Measurements from ENCODE around the gene RS1. TPM values are rescaled to one million over a fixed set of nuclear protein-coding genes. Genes with fewer than 3 reads are reported as not detected.

Gene RS1
- not detected in 2 replicates for total RNA-seq

DNA sequence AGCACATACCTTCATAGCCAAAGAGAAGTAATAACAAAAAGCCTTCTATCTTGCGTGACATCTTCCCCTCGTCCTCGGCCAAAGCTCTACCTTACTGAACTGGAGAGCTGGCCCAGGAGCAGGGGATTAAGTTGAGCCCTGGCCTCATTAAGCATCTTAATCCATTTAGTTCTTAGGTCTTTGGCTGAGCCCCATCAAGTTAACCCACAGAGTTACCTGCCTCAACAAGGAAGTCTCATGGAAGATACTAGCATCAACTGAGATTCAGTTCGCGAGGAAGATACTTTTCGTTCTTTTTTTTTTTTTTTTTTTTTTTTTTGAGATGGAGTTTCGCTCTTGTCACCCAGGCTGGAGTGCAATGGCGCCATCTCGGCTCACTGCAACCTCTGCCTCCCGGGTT is at the start of gene RS1:
Gene RS1, minus strand, starts transcription at position 101 of the 400 bp plus-strand sequence. Its CDS starts 40 bp downstream, at position 61.
- DNase-seq (ENCODE audit: low read depth in 2 of 2), result no peak

GRCh38 chrX:18719852-18720251 is 47.9 kb upstream of the RS1 start:
- no peak for DNase-seq (ENCODE audit: low read depth in 2 of 2)

DNA sequence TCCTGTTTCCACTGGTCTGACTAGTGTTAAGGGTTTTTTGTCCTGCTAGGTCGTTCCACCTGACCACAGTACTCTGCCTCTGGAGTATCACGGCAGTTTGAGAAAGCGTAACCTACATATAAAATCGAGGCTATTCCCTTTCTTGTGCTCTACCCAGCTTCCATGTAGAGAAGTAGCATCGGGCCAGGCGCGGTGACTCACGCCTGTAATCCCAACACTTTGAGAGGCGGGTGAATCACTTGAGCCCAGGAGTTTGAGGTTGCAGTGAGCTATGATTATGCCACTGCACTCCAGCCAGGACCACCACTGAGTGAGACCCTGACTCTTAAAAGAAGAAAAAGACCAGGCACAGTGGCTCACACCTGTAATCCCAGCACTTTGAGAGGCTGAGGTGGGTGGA is 43.0 kb upstream of the RS1 start:
- DNase-seq (ENCODE audit: low read depth in 2 of 2), result no peak

DNA sequence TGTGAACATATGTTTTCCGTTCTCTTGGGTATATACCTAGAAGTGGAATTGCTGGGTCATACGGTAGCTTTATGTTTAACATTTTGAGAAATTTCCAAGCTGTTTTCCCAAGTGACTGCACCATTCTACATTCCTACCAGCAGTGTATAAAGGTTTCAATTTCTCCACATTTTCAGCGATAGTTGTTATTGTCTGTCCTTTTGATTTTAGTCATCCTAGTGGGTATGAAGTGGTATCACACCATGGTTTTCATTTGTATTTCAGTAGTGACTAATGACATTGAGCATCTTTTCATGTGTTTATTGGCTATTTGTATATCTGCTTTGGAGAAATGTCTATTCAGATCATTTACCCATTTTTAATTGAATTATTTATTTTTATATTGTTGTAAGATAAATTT is 37.9 kb upstream of the RS1 start:
- DNase-seq (ENCODE audit: low read depth in 2 of 2), result no peak

GRCh38 chrX:18707426-18708049 is 35.6 kb upstream of the RS1 start, which contains the start of gene PPEF1:
TSS of gene PPEF1 (plus strand) at chrX:18707645. CDS start at chrX:18707781, 136 bp downstream.
- DNase-seq (ENCODE audit: low read depth in 2 of 2), result no peak

- DNase-seq (ENCODE audit: low read depth in 2 of 2), result peak; percentile 22 to 64
Measured at GRCh38 chrX:18702362-18703195, 30.7 kb upstream of the RS1 start.

DNA sequence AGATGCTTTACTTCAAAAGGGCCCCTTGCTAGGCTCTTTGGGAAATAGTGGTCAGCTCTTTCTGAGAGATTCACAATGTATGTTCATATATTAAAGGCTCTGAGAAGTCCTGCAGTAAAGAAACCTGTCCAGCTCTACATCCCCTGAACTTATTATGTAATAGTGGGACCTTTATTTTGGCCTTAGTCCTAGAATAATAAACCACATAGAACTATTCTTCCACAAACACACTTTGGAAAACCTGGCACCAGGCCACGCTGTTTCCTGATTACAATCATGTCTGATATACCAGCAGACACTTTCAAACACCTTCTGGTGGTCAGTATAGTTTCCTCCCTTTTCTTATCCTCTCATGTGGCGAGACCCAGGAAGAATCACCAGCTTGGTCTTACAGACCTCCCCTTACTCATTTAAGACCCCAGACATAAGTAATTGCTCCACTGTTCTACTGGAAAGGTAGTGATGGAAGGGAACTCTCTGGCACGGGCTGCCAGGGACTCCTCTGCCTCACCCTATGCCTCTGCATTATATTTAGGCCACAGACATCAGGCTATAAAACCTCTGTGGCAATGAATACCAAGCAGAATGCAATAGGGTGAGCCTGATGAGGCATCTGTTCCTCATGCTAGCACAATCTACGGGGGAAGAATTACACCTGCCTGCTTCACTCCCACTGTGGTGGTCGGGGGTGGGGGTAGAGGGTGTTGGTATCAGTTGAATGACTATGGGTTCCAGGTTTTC is 29.9 kb upstream of the RS1 start:
- peak; percentile 76 to 89 for DNase-seq (ENCODE audit: low read depth in 2 of 2)

DNA sequence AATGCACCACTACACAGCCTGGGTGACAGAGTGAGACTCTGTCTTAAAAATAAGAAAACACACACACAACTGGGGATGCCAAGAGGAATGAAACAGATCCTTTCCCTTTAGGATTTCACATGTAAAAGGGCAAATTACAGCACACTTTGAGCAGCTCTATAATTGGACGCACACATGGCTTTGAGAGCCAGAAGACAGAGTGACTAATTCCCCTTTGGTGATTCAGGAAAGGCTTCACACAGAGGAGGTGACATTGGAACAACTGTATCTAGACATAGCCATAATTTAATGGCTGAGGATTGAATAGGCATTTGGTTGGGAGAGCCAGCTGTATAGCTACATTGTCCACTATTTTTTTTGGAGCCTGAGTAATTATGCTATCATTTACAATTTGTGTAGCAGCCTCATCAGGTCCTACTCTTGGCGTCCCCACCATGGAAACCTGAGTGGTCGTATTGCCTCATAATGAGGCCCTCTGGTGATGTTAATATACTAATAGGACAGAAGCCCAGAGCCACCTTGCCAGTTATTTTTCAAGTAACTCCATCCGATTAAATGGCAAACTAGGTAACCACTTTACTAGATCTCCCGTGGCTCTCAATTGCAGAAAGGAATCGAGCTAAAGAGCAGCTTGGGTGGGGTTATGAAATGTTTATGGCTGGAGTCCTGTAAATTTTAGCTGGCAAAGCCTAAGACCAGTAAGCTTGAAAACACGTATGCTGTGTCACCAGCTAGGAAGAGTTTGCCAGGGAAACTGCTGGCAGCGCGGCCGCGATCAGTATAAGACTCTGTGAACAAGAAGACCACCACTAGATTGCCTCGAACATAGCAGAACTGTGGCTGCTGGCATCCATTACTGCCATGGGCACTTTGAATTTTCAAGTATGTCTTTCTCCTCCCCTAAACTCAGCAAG is 27.1 kb upstream of the RS1 start:
- DNase-seq (ENCODE audit: low read depth in 2 of 2), result no peak

GRCh38 chrX:18696653-18697052 is 24.7 kb upstream of the RS1 start:
- DNase-seq (ENCODE audit: low read depth in 2 of 2), result no peak

DNA sequence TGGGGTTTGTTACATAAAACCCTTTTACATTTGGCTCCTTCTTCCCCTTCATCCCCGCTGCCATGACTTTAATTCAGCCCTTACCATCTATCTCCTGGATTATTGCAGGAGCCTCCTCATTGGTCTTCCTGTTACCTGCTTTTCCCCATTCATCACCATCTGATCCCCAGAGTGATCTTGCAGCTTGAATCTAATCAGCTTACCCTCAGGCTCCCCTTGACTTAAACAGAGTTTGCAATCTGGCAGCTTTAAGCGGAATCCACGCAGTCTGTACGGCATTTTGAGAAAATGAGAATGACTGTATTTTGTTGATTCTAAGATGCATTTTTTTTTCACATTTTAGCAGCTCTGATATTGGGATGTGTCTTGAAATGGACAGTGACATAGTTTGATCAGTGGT is 20.6 kb upstream of the RS1 start:
- DNase-seq (ENCODE audit: low read depth in 2 of 2), result no peak

DNA sequence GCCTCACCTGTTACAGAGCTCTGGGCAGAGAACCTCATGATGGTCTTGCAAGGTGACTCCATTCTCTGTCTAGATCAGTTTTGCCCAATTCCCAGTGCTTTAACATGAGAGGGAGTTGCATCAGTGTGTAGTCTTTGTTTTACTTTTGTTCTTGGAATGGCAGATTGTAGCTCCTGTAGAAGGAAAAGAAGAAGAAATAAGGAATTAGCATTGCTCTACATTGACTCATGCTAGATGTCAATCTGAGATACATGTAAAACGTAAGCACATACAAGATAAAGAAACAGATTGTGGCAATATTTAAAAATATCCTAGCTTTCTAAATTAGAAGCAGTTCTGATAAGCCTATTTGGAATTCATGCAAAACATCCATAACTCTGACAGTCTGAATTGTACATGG is 19.5 kb upstream of the RS1 start:
- no peak for DNase-seq (ENCODE audit: low read depth in 2 of 2)

- DNase-seq (ENCODE audit: low read depth in 2 of 2), result no peak
Measured at GRCh38 chrX:18687856-18688495, 16.1 kb upstream of the RS1 start.

- DNase-seq (ENCODE audit: low read depth in 2 of 2), result no peak
Measured at GRCh38 chrX:18682979-18683387, 11.1 kb upstream of the RS1 start.

GRCh38 chrX:18681996-18682395 is 10.1 kb upstream of the RS1 start:
- DNase-seq (ENCODE audit: low read depth in 2 of 2), result no peak

GRCh38 chrX:18677161-18677869 is 5.4 kb upstream of the RS1 start:
- no peak for DNase-seq (ENCODE audit: low read depth in 2 of 2)

DNA sequence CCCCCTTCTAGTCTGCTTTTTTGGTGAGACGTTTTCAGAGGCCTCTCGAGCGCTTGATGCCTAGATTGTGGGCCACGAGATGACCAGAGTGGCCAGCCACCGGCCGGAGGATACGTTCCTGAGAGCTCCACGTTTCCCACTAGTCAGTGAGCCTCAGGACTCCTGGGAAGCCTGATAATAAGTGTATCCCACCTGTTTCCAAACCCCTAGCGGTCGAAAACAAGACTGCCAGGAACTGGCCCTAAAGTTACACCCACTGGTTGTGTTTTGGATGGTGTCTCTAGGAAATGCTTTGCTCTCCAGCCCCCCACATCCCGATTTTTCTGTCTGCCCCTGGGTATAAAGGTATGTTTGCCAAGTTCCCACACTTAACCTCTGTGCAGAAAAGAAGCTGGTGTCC is 4.6 kb upstream of the RS1 start:
- peak; percentile 16 to 37 for DNase-seq (ENCODE audit: low read depth in 2 of 2)

- DNase-seq (ENCODE audit: low read depth in 2 of 2), result no peak
Measured at GRCh38 chrX:18676050-18676449, 4.1 kb upstream of the RS1 start.

- peak; percentile 71 to 77 for DNase-seq (ENCODE audit: low read depth in 2 of 2)
Measured at GRCh38 chrX:18674788-18675735, 3.2 kb upstream of the RS1 start.

DNA sequence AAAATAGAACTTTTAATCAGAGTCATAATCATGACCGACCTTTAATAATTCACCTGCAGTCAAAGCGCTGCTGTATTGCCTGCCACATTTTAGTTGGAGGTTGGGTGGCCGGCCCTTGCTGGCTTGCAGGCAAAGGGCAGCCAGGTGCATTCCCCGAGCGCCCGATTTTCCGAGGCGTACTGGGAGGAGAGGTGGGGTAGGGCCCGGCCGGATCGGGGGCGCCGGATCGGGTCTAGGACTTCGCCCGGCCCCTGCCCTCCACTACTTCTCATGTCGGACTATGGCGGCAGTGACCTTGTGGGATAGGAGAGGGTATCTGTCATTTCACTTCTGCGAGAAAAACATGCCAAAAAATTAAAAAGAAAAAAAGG is 2.5 kb upstream of the RS1 start:
- no peak for DNase-seq (ENCODE audit: low read depth in 2 of 2)
